ENCODE measurements around the gene CTDNEP1.

The CTDNEP1 gene

DNA sequence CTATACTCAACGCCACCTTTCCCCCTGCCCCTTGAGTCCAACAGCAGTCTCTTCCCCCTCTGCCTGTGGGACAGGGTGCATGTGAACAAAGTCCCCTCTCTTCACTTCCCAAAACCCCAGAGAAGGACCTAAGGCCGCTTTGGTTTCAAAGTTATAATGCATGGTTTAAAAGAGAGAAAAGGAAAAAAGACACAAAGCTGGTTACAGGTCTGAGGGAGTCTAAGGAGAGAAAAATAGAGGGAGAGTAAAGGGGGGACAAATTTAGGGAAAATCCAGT, 8.1 kb downstream of the CTDNEP1 start:
- peak overlapping the region; percentile 97 for H3K4me3 ChIP-seq (ENCODE audit: low read depth, low read length)
- no peak for DNase-seq (ENCODE audit: low read depth)
- TF ChIP-seq, protein P1, sequence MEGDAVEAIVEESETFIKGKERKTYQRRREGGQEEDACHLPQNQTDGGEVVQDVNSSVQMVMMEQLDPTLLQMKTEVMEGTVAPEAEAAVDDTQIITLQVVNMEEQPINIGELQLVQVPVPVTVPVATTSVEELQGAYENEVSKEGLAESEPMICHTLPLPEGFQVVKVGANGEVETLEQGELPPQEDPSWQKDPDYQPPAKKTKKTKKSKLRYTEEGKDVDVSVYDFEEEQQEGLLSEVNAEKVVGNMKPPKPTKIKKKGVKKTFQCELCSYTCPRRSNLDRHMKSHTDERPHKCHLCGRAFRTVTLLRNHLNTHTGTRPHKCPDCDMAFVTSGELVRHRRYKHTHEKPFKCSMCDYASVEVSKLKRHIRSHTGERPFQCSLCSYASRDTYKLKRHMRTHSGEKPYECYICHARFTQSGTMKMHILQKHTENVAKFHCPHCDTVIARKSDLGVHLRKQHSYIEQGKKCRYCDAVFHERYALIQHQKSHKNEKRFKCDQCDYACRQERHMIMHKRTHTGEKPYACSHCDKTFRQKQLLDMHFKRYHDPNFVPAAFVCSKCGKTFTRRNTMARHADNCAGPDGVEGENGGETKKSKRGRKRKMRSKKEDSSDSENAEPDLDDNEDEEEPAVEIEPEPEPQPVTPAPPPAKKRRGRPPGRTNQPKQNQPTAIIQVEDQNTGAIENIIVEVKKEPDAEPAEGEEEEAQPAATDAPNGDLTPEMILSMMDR (IDR thresholded peaks at IDR 0.05; ENCODE audit: control insufficient read depth, extremely low read depth, insufficient read depth): no peak

DNA sequence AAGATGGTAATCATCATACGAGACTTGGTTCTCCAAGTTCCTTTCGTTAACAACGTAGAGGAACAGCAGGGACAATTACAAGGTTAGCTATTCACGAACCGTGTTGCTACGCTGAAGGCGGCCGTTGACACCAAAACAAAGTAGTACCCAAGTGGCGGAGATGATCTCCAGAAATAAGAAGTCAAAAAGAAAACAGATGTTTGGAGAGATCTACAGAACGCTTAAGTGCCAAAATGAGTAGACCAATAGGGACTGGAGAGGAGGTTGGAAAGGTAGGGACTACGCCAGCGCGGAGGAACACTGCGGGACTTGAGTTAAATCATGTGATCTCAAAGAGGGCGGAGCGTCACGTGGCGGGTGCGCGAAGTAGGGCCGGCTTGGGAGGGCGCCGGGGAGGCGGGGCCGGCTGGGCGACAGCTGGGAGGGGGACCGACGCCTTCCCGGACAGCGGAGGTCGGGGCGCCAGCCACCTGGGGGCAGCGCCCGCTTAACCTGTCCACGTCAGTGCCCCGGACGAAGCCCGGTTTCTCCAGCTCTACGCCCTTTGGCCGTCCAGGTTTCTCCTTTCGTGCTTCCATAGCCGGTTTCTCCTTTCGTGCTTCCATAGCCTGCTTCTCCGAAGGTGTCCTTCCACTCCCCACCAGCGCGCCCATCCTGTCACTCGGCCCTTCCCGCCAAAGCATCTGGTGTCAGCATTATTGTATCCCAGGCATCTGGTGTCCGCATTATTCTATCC, 8.6 kb downstream of the CTDNEP1 start:
- peak overlapping the region; percentile 97 for H3K4me3 ChIP-seq (ENCODE audit: low read depth, low read length)
- DNase-seq (ENCODE audit: low read depth): peak; percentile 92
- TF ChIP-seq, protein P1 (IDR thresholded peaks at IDR 0.05; ENCODE audit: control insufficient read depth, extremely low read depth, insufficient read depth): no peak

DNA sequence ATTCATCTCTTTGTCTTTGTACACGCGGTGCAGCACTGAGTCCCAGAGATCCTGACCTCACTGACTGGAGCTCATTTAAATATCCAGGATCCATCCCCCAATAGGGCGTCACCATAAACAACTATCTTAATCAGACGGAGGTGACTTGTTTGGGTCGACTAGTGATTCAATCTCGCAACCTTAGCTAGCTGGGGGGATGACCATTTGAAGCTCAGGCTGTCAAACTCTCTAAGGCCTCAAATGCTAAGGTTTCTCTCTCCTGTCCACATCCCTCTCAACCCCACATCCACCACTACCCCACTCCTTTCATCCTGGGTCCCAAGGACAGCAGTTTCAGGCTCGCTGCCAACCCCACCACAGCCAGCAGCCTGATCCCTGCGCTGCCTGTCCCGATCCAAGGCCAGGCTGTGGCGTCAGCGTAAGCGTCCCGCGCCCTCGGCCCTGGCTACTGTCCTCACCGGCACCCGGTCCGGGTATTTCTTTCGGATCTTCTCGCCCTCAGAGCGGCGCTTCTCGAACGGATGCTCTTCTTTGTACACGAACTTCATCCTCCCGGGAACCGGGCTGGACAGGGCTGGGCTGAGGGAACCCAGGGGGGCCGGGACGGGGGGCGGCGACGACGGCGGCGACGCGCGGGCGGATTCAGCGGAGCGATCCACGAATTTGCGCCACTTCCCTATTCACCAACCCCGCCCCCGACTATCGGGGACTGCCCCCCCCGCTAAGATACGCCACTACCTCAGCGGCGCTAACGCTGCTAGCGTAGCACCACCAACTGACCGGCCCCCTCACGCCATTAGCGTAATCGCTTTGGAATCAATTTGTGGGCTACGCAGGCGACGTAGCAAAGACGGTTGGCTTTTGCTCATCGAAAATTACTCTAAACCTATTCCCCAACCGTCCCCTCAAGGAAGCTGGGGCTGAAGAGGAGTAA, 9.5 kb downstream of the CTDNEP1 start, which contains the start of gene GABARAP:
GABARAP (minus strand) TSS at position 667 of the 934 bp plus-strand sequence; CDS start at position 548, 119 bp downstream.
- peak within 1 kb of the TSS; percentile 97 for H3K4me3 ChIP-seq (ENCODE audit: low read depth, low read length)
- TF ChIP-seq, protein P1 (IDR thresholded peaks at IDR 0.05; ENCODE audit: control insufficient read depth, extremely low read depth, insufficient read depth): no peak
- no peak for DNase-seq (ENCODE audit: low read depth)

DNA sequence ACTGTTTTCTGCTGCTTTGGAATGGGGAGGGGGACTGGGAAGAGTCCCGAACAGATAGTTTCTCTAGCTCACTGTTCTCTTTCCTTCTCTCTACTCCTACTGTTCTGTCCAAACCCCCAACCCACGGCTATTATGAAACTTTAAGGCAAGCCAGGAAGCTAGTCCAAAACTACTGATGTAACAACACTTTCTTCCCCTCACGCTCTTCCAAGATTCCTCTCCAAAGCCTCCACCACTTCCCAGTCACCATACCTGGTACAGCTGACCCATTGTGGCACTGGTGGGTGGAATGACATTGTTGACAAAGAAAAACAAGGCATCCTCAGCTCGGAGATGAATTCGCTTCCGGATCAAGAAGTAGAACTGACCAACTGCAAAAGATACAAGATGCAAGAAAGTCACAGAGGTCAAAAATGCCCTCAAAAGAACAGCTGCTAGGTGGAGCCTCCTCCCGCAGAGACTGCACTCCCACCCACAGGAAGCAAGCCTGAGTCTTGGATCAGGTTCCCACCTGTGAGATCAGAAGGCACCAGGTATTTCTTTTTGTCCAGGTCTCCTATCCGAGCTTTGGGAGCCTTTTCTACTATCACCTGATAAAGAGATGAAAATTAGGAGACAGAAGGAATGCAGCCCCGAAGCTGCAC, 10.3 kb downstream of the CTDNEP1 start:
- peak overlapping the region; percentile 97 for H3K4me3 ChIP-seq (ENCODE audit: low read depth, low read length)
- TF ChIP-seq, protein P1 (IDR thresholded peaks at IDR 0.05; ENCODE audit: control insufficient read depth, extremely low read depth, insufficient read depth): no peak
- DNase-seq (ENCODE audit: low read depth): no peak

DNA sequence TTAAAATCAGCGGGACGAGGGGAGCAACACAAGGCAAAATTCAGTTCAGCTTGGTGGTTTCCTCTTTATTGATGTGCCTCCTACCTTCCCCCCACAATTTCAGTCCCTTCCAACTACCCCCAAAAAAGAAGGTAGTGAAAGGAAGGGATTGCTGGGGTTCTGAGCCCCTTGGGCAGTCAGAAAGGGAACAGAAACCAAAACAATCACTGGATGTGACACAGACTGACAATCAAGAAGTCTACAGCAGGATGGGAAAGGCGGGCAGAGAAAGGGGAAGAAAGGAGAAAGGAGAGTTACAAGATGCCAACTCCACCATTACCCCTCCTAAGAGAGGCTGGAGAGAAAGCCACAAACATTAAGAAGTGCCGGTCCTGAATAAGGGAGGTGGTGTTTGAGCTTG, 11.2 kb downstream of the CTDNEP1 start:
- DNase-seq (ENCODE audit: low read depth): no peak
- TF ChIP-seq, protein P1 (IDR thresholded peaks at IDR 0.05; ENCODE audit: control insufficient read depth, extremely low read depth, insufficient read depth): no peak

DNA sequence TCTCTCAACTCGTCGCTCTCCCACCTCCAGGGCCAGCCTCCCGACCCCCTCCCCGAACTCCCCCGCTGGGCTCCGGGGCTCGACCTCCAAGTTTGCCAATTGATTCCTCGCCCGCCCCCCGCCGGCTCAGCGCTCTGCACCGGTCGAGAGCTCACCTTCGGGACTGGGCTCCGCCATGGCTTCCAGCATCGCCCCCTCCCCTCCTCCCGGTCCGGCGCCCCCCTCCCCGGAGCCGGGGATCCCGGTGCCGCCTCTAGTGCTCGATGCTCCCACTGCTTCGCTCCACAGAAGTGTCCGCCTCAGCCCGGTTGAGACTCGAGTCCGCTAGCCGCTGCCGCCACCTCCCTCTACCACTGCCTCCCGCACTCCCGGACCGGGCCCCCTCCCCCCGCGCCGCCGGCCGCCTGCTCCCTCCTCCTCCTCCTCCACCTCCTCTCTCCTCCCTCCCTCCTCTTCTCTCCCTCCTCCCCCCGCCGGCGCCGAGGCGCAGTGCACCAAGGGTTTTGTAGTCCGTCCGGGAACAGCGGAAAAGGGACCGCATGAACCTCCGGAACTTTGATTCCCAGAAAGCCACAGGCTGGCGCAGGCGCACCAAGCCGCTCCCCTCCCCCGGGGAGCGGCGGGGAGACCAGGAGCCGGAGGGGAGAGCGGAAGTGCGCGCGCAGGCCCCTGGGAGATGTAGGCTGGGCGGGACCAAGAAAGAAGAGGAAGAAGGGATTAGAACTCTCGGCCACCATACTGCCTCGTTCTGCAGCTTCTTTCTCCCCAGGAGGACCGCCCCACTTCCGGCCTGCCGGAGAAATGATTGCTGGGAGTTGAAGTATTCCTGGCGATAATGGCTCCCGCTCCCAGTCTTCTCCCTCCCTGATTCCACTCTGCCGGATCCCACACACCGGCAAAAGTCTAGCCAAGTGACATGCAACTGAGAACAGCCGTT, 12.2 kb downstream of the CTDNEP1 start, which contains the start of gene PHF23:
PHF23 (minus strand) TSS at position 367 of the 937 bp plus-strand sequence; CDS start at position 189, 178 bp downstream.
- TF ChIP-seq, protein P1 (IDR thresholded peaks at IDR 0.05; ENCODE audit: control insufficient read depth, extremely low read depth, insufficient read depth): no peak
- DNase-seq (ENCODE audit: low read depth): peak; percentile 98
- peak within 1 kb of the TSS; percentile 98 for H3K4me3 ChIP-seq (ENCODE audit: low read depth, low read length)

More for the DNA sequence above, 11.2 kb downstream of the CTDNEP1 start:
- H3K4me3 ChIP-seq (ENCODE audit: low read depth, low read length): peak overlapping the region; percentile 97

Data from LNCaP clone FGC (cell line).